ENCODE results near the gene DAB1. TPM values are rescaled to one million over a fixed set of nuclear protein-coding genes. Genes with fewer than 3 reads are reported as not detected.

The DAB1 gene
- total RNA-seq, 2 experiments from 2014 or later: 0.52 to 0.61 TPM

DNA sequence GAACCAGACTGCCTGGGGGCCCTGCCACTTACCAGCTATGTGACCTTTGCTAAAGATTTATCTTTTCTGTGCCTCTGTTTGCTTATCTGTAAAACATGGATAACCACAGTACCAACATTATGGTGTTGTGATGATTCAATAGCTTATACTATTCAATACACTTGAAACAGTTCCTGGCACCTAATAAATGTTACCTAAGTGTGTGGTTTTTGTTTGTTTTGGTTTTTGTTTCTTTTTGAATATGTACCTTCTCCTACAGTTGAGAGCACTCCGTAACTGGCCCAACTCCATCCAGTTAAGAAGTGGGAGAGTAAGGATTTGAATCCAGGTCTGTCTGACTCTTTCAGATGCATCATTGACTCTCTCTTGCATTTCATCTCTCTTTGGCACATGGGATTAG lies 332.2 kb downstream of the DAB1 start:
- Mint-ChIP-seq H3K4me1 (ENCODE audit: low read depth) (no peaks in the 10 kb centered on the region), H3K27ac (no peak overlapping the region), H3K36me3 (ENCODE audit: low read depth) (no peaks in the 10 kb centered on the region), H3K4me3 (no peak overlapping the region), H3K9me3 (no peaks in the 10 kb centered on the region), H3K27me3 (no peaks in the 10 kb centered on the region)
- Histone ChIP-seq H3K36me3 (ENCODE audit: insufficient read depth, low read length) (no peaks in the 10 kb centered on the region), H3K4me1 (ENCODE audit: insufficient read depth, low read length) (no peaks in the 10 kb centered on the region), H3K4me3 (ENCODE audit: low read length) (no peak overlapping the region), H3K27ac (ENCODE audit: low read depth in 1 of 2, low read length in 2 of 2) (no peak overlapping the region), H3K27me3 (ENCODE audit: control insufficient read depth in 1 of 2, insufficient read depth in 2 of 2, low read length in 2 of 2) (no peaks in the 10 kb centered on the region), H3K9me3 (ENCODE audit: control insufficient read depth in 1 of 2, insufficient read depth in 1 of 2, low read length in 2 of 2) (no peaks in the 10 kb centered on the region)
- ChIA-PET POLR2A (no interaction called here), CTCF (no interaction called here)
- DNase-seq (no peak), ATAC-seq (ENCODE audit: poor library complexity) (no peak)
- no peak for TF ChIP-seq CTCF (IDR thresholded peaks at IDR 0.05)
- intact Hi-C loops (cut with DNase I, micrococcal nuclease): no loop called here

DNA sequence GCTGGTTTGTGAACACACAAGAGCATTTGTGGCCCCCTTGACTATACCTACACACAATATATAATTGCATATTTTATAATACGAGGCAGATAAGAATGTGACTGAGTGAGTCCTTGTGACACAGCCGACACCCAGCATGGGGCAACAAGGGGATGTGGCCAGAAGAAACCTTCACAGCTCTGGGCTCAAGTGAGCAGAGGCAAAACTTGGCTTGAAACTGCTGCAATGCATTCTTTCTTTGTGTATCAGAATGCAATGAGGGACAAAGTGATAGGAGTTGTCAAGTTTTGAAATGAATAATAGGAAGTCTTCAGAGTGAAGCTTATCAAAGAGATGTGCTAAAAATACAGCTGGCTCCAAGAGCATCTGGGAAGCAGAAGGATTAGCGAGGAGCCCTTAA lies 334.0 kb downstream of the DAB1 start:
- DNase-seq (no peak), ATAC-seq (ENCODE audit: poor library complexity) (no peak)
- Histone ChIP-seq H3K4me3 (ENCODE audit: low read length) (no peak overlapping the region), H3K4me1 (ENCODE audit: insufficient read depth, low read length) (no peaks in the 10 kb centered on the region), H3K9me3 (ENCODE audit: control insufficient read depth in 1 of 2, insufficient read depth in 1 of 2, low read length in 2 of 2) (no peaks in the 10 kb centered on the region), H3K27ac (ENCODE audit: low read depth in 1 of 2, low read length in 2 of 2) (no peak overlapping the region), H3K27me3 (ENCODE audit: control insufficient read depth in 1 of 2, insufficient read depth in 2 of 2, low read length in 2 of 2) (no peaks in the 10 kb centered on the region), H3K36me3 (ENCODE audit: insufficient read depth, low read length) (no peaks in the 10 kb centered on the region)
- H3K9me3 Mint-ChIP-seq: no peaks in the 10 kb centered on the region
- POLR2A ChIA-PET: no interaction called here
- TF ChIP-seq CTCF (IDR thresholded peaks at IDR 0.05): no peak
- no peak overlapping the region for H3K27ac Mint-ChIP-seq
- CTCF ChIA-PET: no interaction called here
- no peaks in the 10 kb centered on the region for H3K27me3 Mint-ChIP-seq
- no peak overlapping the region for H3K4me3 Mint-ChIP-seq
- H3K36me3 Mint-ChIP-seq (ENCODE audit: low read depth): no peaks in the 10 kb centered on the region
- no peaks in the 10 kb centered on the region for H3K4me1 Mint-ChIP-seq (ENCODE audit: low read depth)
- intact Hi-C loops (cut with DNase I, micrococcal nuclease): no loop called here

- Histone ChIP-seq H3K9me3 (ENCODE audit: control insufficient read depth in 1 of 2, insufficient read depth in 1 of 2, low read length in 2 of 2) (no peaks in the 10 kb centered on the region), H3K4me1 (ENCODE audit: insufficient read depth, low read length) (no peaks in the 10 kb centered on the region), H3K4me3 (ENCODE audit: low read length) (no peak overlapping the region), H3K27me3 (ENCODE audit: control insufficient read depth in 1 of 2, insufficient read depth in 2 of 2, low read length in 2 of 2) (no peaks in the 10 kb centered on the region), H3K27ac (ENCODE audit: low read depth in 1 of 2, low read length in 2 of 2) (no peak overlapping the region), H3K36me3 (ENCODE audit: insufficient read depth, low read length) (no peaks in the 10 kb centered on the region)
- DNase-seq: no peak
- Mint-ChIP-seq H3K9me3 (no peaks in the 10 kb centered on the region), H3K36me3 (ENCODE audit: low read depth) (no peaks in the 10 kb centered on the region), H3K4me1 (ENCODE audit: low read depth) (no peaks in the 10 kb centered on the region), H3K4me3 (no peak overlapping the region), H3K27me3 (no peaks in the 10 kb centered on the region), H3K27ac (no peak overlapping the region)
- TF ChIP-seq CTCF (IDR thresholded peaks at IDR 0.05): no peak
- CTCF ChIA-PET: no interaction called here
- POLR2A ChIA-PET: no interaction called here
- no peak for ATAC-seq (ENCODE audit: poor library complexity)
- intact Hi-C loops (cut with DNase I, micrococcal nuclease): no loop called here
Observed at GRCh38 chr1:57089221-57089620, 334.6 kb downstream of the DAB1 start.

Data from CD4-positive, alpha-beta T cell (primary cell).